Naive thymus-derived CD4-positive, alpha-beta T cell (primary cell): ENCODE data around the gene VAC14. TPM values are rescaled to one million over a fixed set of nuclear protein-coding genes. Genes with fewer than 3 reads are reported as not detected.
"Not testable (repeated sequence)": the region's sequence is repeated elsewhere in the genome, so short reads cannot be mapped to it uniquely, and the experiment has no call there.

Source experiments
- ATAC-seq: fragments of 150-1000 bp; cut with Tn5 transposase; 2 replicates; pipeline ENCODE4 v1.10.0; 2021; ENCODE audit warnings: mild to moderate bottlenecking, moderate library complexity
- CTCF ChIA-PET: fragments of 350-600 bp; sonication (Branson Sonifier 250); formaldehyde crosslinking; loops from one replicate; lab custom pipeline; 2021; ENCODE audit warnings: antibody characterized with exemption; lab: Charles Lee
- POLR2A ChIA-PET: fragments of 350-600 bp; sonication (Branson Sonifier 250); formaldehyde crosslinking; loops from one replicate; lab custom pipeline; 2021; ENCODE audit warnings: antibody characterized with exemption, inconsistent platforms; lab: Charles Lee
- DNase-seq, 9 donors: peaks; one replicate each; pipeline versions ENCODE4 v3.0.0 to v3.0.0-alpha.2; 2020 to 2022; ENCODE audit warnings: mixed read lengths in 1 of 9
- H3K27ac ChIP-seq: one replicate; pipeline ENCODE4 v1.7.0; 2013; ENCODE audit warnings: mild to moderate bottlenecking, low read depth, low read length, moderate library complexity
- H3K27me3 ChIP-seq, 2 donors: one replicate each; pipeline ENCODE4 v1.7.0; 2013; ENCODE audit warnings: low read length in 2 of 2, mild to moderate bottlenecking in 2 of 2, moderate library complexity in 2 of 2; ENCODE audit not compliant: control insufficient read depth in 2 of 2, insufficient read depth in 2 of 2
- H3K36me3 ChIP-seq, 3 experiments: 1 replicate in 2 of 3; 2 replicates in 1 of 3; pipeline ENCODE4 v1.7.0; 2013; ENCODE audit warnings: low read length in 3 of 3, mild to moderate bottlenecking in 3 of 3, moderate library complexity in 1 of 3; ENCODE audit not compliant: insufficient read depth in 3 of 3, control insufficient read depth in 2 of 3
- H3K4me1 ChIP-seq, 2 donors: one replicate each; pipeline ENCODE4 v1.7.0; 2013; ENCODE audit warnings: low read length in 2 of 2, mild to moderate bottlenecking in 2 of 2, moderate library complexity in 1 of 2; ENCODE audit not compliant: control insufficient read depth in 2 of 2, insufficient read depth in 2 of 2
- H3K4me3 ChIP-seq: 2 replicates; pipeline ENCODE4 v1.7.0; 2013; ENCODE audit warnings: mild to moderate bottlenecking, low read length
- H3K9me3 ChIP-seq, 3 experiments: 1 replicate in 2 of 3; 2 replicates in 1 of 3; pipeline ENCODE4 v1.7.0; 2013; ENCODE audit warnings: low read length in 3 of 3; ENCODE audit not compliant: control insufficient read depth in 2 of 3
- H3K27ac Mint-ChIP-seq, 9 donors: one replicate each; pipeline ENCODE4 v1.8.0; 2020 to 2022; ENCODE audit warnings: mixed read lengths in 9 of 9, mild to moderate bottlenecking in 8 of 9, moderate library complexity in 5 of 9, inconsistent platforms in 2 of 9
- H3K27me3 Mint-ChIP-seq, 5 donors: one replicate each; pipeline ENCODE4 v1.8.0; 2021 to 2022; ENCODE audit warnings: mixed read lengths in 5 of 5, mild to moderate bottlenecking in 1 of 5
- H3K36me3 Mint-ChIP-seq, 5 donors: one replicate each; pipeline ENCODE4 v1.8.0; 2020 to 2022; ENCODE audit warnings: mixed read lengths in 5 of 5, mild to moderate bottlenecking in 3 of 5, inconsistent platforms in 1 of 5
- H3K4me1 Mint-ChIP-seq, 7 donors: one replicate each; pipeline ENCODE4 v1.8.0; 2020 to 2022; ENCODE audit warnings: mixed read lengths in 7 of 7, mild to moderate bottlenecking in 3 of 7, inconsistent platforms in 1 of 7
- H3K4me3 Mint-ChIP-seq, 10 donors: one replicate each; pipeline ENCODE4 v1.8.0; 2020 to 2022; ENCODE audit warnings: mild to moderate bottlenecking in 10 of 10, mixed read lengths in 10 of 10, moderate library complexity in 6 of 10, inconsistent platforms in 2 of 10
- H3K9me3 Mint-ChIP-seq, 11 donors: one replicate each; pipeline ENCODE4 v1.8.0; 2020 to 2022; ENCODE audit warnings: mixed read lengths in 11 of 11, mild to moderate bottlenecking in 4 of 11, inconsistent platforms in 1 of 11, moderate library complexity in 1 of 11
- intact Hi-C, 2 donors: fragments of 100-400 bp; cut with micrococcal nuclease; formaldehyde crosslinking; loops; one replicate each; pipeline ENCODE4 v1.15.1; 2023
- polyA plus RNA-seq, 2 donors: library from polyadenylated mRNA; unstranded; fragments of 300-500 nt; fragmentation: Illumina TruSeq; gene quantifications; one replicate each; pipeline ENCODE4 v1.2.3, GENCODE V29; 2021
- total RNA-seq, 6 experiments: library from RNA in 5 of 6; stranded (reverse) in 5 of 6; gene quantifications; 1 replicate in 5 of 6; 2 replicates in 1 of 6; pipeline ENCODE4 v1.2.3 and lab custom pipeline; 2021 to 2026

VAC14 gene
- 10 to 100 TPM; 36.7 to 47.1 (median 45.9) TPM for total RNA-seq
- polyA plus RNA-seq: 10 to 100 TPM; 29.2 to 61.2 TPM
- total RNA-seq (lab: John Stamatoyannopoulos, UW): 45.1 reads per million, percentile 69 among the genes with 10 or more reads in this experiment

DNA sequence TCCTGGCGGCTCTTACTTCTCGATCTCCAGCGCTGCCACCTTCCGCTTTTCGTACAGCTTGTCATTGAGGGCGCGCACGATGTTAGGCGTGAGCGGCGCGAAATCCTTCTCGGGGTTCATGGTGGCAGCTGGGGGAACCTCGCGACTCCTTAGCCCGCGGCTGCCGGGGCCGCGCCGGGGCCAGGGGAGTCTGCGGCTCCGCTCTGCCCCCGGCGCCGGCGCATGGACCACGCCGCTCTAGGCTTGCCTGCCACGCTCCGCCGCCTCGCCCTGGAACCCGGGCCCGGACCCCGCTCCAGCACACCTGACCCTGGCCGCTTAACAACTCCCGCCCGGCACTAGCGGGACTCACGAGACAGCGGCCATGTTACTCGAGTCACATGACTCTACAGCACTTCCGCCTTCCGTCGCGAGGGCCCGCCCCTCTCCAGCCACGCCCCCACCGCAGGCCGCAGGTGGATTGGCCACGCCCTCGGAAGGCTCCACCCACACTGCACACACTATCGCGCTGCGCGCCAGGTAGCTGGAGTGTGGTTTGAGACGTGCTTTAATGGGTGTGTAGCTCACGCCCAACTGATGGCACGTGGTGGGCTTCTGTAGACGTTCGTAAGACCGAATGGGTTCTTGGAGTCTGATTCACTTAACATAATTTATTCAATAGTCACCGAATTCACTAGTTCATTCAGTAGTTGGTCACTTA lies at the start of gene VAC14:
Gene VAC14 (minus strand): TSS at position 378 of the 700 bp plus-strand sequence. CDS start 258 bp downstream, at position 120.
- peaks cover 0 to 15% (median 0%) of the 10 kb centered on the region in 5 donors for H3K27me3 Mint-ChIP-seq
- Histone ChIP-seq H3K9me3 (no peaks in the 10 kb centered on the region), H3K4me1 (peaks cover 11 to 17% of the 10 kb centered on the region in 2 donors), H3K27me3 (no peaks in the 10 kb centered on the region), H3K27ac (peak within 1 kb of the TSS; percentile 78), H3K4me3 (peak within 1 kb of the TSS; percentile 90), H3K36me3 (peaks cover 0 to 6% (median 0%) of the 10 kb centered on the region in 3 experiments)
- intact Hi-C loops: loop anchor here (1.0 to 10.0 kb wide), 11 partner anchors 64 to 1864 kb away; partner anchors contain the start of genes CMTR2 (in 2 of the 2), COG4 (in 2 of the 2), SF3B3 (in 2 of the 2) and CALB2 (in 1 of the 2)
- ChIA-PET CTCF (no interaction called here), POLR2A (interaction anchor here (0.7 to 1.1 kb wide), 5 partner anchors 9 to 501 kb away, joined by 3 to 5 read pairs (median 3); partner anchors contain the start of genes COG4, DDX19B and SF3B3)
- H3K4me3 Mint-ChIP-seq: peak within 1 kb of the TSS; percentile 90 to 98 (median 94)
- H3K27ac Mint-ChIP-seq: peak within 1 kb of the TSS; percentile 84 to 95 (median 92)
- H3K4me1 Mint-ChIP-seq: peaks cover 19 to 49% (median 44%) of the 10 kb centered on the region in 7 donors
- DNase-seq: peak; percentile 96 to 99 (median 97)
- ATAC-seq: peak; percentile 99
- H3K9me3 Mint-ChIP-seq: peaks cover 0 to 5% (median 1%) of the 10 kb centered on the region in 11 donors
- H3K36me3 Mint-ChIP-seq: peaks cover 0 to 15% (median 2%) of the 10 kb centered on the region in 5 donors

DNA sequence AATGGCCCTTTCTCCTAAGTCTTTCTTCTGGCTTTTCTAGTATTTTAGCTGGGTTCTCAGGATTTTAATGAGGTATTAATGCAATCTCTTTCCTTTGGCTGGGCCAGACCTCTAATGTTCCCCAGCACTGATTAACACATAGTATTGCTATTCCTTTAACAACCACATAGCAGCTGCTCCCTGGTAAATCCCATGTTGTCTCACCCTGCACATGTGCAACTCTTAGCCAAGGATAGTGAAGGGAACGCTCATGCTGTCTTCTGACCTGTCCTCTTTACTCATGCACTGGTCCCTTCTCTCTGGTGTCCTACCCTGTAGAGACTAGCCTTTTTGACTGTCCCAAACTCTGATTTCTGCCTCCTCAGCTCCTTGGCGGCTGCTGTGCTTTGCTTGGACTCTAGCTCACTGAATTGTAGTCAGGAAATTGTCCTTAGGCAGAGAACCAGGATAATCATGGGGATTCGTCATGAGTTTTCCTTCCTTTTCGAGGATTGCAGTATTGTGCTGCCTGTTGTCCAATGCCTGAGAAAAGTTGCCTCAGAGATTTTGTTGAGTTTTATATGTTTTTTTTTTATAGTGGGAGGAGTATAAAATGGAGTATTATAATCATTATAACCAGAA lies 22.6 kb upstream of the VAC14 start:
- POLR2A ChIA-PET, H3K27me3 ChIP-seq, H3K4me3 Mint-ChIP-seq, H3K36me3 ChIP-seq, H3K27me3 Mint-ChIP-seq, CTCF ChIA-PET, H3K4me3 ChIP-seq, H3K27ac ChIP-seq, intact Hi-C loops, H3K27ac Mint-ChIP-seq, H3K36me3 Mint-ChIP-seq, H3K4me1 ChIP-seq, ATAC-seq, H3K4me1 Mint-ChIP-seq, DNase-seq, H3K9me3 Mint-ChIP-seq, H3K9me3 ChIP-seq: not testable (repeated sequence)

GRCh38 chr16:70822734-70823133 lies 21.8 kb upstream of the VAC14 start:
- H3K27me3 Mint-ChIP-seq, CTCF ChIA-PET, H3K27ac ChIP-seq, intact Hi-C loops, H3K4me1 Mint-ChIP-seq, H3K27ac Mint-ChIP-seq, H3K4me1 ChIP-seq, ATAC-seq, H3K27me3 ChIP-seq, H3K4me3 Mint-ChIP-seq, H3K36me3 ChIP-seq, H3K36me3 Mint-ChIP-seq, H3K9me3 Mint-ChIP-seq, POLR2A ChIA-PET, H3K9me3 ChIP-seq, DNase-seq, H3K4me3 ChIP-seq: not testable (repeated sequence)

- H3K4me1 Mint-ChIP-seq, H3K9me3 ChIP-seq, H3K9me3 Mint-ChIP-seq, DNase-seq, H3K27ac ChIP-seq, H3K4me1 ChIP-seq, H3K27me3 ChIP-seq, H3K4me3 Mint-ChIP-seq, H3K4me3 ChIP-seq, intact Hi-C loops, ATAC-seq, POLR2A ChIA-PET, H3K27ac Mint-ChIP-seq, H3K36me3 ChIP-seq, H3K36me3 Mint-ChIP-seq, CTCF ChIA-PET, H3K27me3 Mint-ChIP-seq: not testable (repeated sequence)
Measured at GRCh38 chr16:70818088-70818487, 17.1 kb upstream of the VAC14 start.

GRCh38 chr16:70809392-70810060 lies 8.6 kb upstream of the VAC14 start:
- no peak overlapping the region for H3K27ac ChIP-seq
- peaks cover 0 to 4% of the 10 kb centered on the region in 2 donors for H3K27me3 ChIP-seq
- no peaks in the 10 kb centered on the region for H3K9me3 ChIP-seq
- H3K4me1 Mint-ChIP-seq: peaks cover 0 to 1% (median 0%) of the 10 kb centered on the region in 7 donors
- no peaks in the 10 kb centered on the region for H3K36me3 ChIP-seq
- no peak overlapping the region for H3K4me3 Mint-ChIP-seq
- H3K4me1 ChIP-seq: no peaks in the 10 kb centered on the region
- peaks cover 0 to 2% (median 0%) of the 10 kb centered on the region in 11 donors for H3K9me3 Mint-ChIP-seq
- ChIA-PET CTCF (no interaction called here), POLR2A (interaction anchor here (0.7 kb wide), 1 partner anchor 8 kb away, joined by 3 read pairs; the partner anchor contains the start of gene VAC14)
- no peak for ATAC-seq
- intact Hi-C loops: loop anchor here in 1 of 2 donors (10.0 kb wide), 2 partner anchors 755 to 1855 kb away; no protein-coding TSS in a partner anchor
- no peak for DNase-seq
- no peak overlapping the region for H3K4me3 ChIP-seq
- peaks cover 0 to 3% (median 0%) of the 10 kb centered on the region in 5 donors for H3K36me3 Mint-ChIP-seq
- no peak overlapping the region for H3K27ac Mint-ChIP-seq
- peaks cover 6 to 23% (median 14%) of the 10 kb centered on the region in 5 donors for H3K27me3 Mint-ChIP-seq

GRCh38 chr16:70808371-70808770 lies 7.4 kb upstream of the VAC14 start:
- H3K27ac ChIP-seq: no peak overlapping the region
- peaks cover 6 to 23% (median 16%) of the 10 kb centered on the region in 5 donors for H3K27me3 Mint-ChIP-seq
- H3K9me3 ChIP-seq: no peaks in the 10 kb centered on the region
- ATAC-seq (no peak), DNase-seq (no peak)
- H3K4me3 ChIP-seq: no peak overlapping the region
- H3K4me3 Mint-ChIP-seq: no peak overlapping the region
- no peak overlapping the region for H3K27ac Mint-ChIP-seq
- peaks cover 0 to 5% (median 1%) of the 10 kb centered on the region in 11 donors for H3K9me3 Mint-ChIP-seq
- peaks cover 0 to 4% of the 10 kb centered on the region in 2 donors for H3K27me3 ChIP-seq
- no peaks in the 10 kb centered on the region for H3K36me3 ChIP-seq
- ChIA-PET POLR2A (no interaction called here), CTCF (no interaction called here)
- intact Hi-C loops: loop anchor here in 1 of 2 donors (10.0 kb wide), 2 partner anchors 756 to 1856 kb away; no protein-coding TSS in a partner anchor
- H3K36me3 Mint-ChIP-seq: peaks cover 0 to 7% (median 0%) of the 10 kb centered on the region in 5 donors
- peaks cover 0 to 5% (median 0%) of the 10 kb centered on the region in 7 donors for H3K4me1 Mint-ChIP-seq
- H3K4me1 ChIP-seq: no peaks in the 10 kb centered on the region
